ENCODE results near the gene NRP2.

NRP2 gene

GRCh38 chr2:205734436-205735037 lies 52.2 kb downstream of the NRP2 start:
- DNase-seq = peak; percentile 60

GRCh38 chr2:205738117-205738968 lies 56.0 kb downstream of the NRP2 start:
- no peak for DNase-seq

- peak; percentile 80 for DNase-seq
Observed at GRCh38 chr2:205739620-205740019, 57.3 kb downstream of the NRP2 start.

GRCh38 chr2:205740381-205740780 lies 58.1 kb downstream of the NRP2 start:
- DNase-seq = no peak

GRCh38 chr2:205741256-205741978 lies 59.1 kb downstream of the NRP2 start:
- DNase-seq = no peak

GRCh38 chr2:205743137-205743536 lies 60.8 kb downstream of the NRP2 start:
- no peak for DNase-seq

GRCh38 chr2:205744074-205744591 lies 61.8 kb downstream of the NRP2 start:
- no peak for DNase-seq

GRCh38 chr2:205745661-205746419 lies 63.5 kb downstream of the NRP2 start:
- DNase-seq = no peak

- no peak for DNase-seq
Observed at GRCh38 chr2:205746420-205746785, 64.1 kb downstream of the NRP2 start.

GRCh38 chr2:205747829-205748386 lies 65.6 kb downstream of the NRP2 start:
- no peak for DNase-seq

- no peak for DNase-seq
Observed at GRCh38 chr2:205748639-205749038, 66.3 kb downstream of the NRP2 start.

- no peak for DNase-seq
Observed at GRCh38 chr2:205749078-205749477, 66.8 kb downstream of the NRP2 start.

GRCh38 chr2:205750797-205751196 lies 68.5 kb downstream of the NRP2 start:
- DNase-seq = no peak

- DNase-seq = no peak
Observed at GRCh38 chr2:205751569-205752031, 69.3 kb downstream of the NRP2 start.

GRCh38 chr2:205752296-205752820 lies 70.1 kb downstream of the NRP2 start:
- no peak for DNase-seq

- DNase-seq = no peak
Observed at GRCh38 chr2:205752924-205753323, 70.6 kb downstream of the NRP2 start.

- DNase-seq = no peak
Observed at GRCh38 chr2:205754285-205754923, 72.1 kb downstream of the NRP2 start.

- no peak for DNase-seq
Observed at GRCh38 chr2:205754924-205755321, 72.6 kb downstream of the NRP2 start.

- DNase-seq = no peak
Observed at GRCh38 chr2:205755923-205756322, 73.6 kb downstream of the NRP2 start.

- DNase-seq = no peak
Observed at GRCh38 chr2:205757271-205757670, 75.0 kb downstream of the NRP2 start.

- DNase-seq = peak; percentile 88
Observed at GRCh38 chr2:205758051-205758450, 75.8 kb downstream of the NRP2 start.

GRCh38 chr2:205758500-205758899 lies 76.2 kb downstream of the NRP2 start:
- no peak for DNase-seq

Measured in NCI-H446 treated with DMSO at 0.1 percent for 48 hours (cell line).